NCI-H526 treated with DMSO at 0.1 percent for 48 hours (cell line): ENCODE data around the gene PPM1F.
"Not testable (repeated sequence)": the region's sequence is repeated elsewhere in the genome, so short reads cannot be mapped to it uniquely, and the experiment has no call there.

Experiments used
- DNase-seq: peaks from one replicate; lab custom pipeline; 2025; lab: John Stamatoyannopoulos, UW

The PPM1F gene

DNA sequence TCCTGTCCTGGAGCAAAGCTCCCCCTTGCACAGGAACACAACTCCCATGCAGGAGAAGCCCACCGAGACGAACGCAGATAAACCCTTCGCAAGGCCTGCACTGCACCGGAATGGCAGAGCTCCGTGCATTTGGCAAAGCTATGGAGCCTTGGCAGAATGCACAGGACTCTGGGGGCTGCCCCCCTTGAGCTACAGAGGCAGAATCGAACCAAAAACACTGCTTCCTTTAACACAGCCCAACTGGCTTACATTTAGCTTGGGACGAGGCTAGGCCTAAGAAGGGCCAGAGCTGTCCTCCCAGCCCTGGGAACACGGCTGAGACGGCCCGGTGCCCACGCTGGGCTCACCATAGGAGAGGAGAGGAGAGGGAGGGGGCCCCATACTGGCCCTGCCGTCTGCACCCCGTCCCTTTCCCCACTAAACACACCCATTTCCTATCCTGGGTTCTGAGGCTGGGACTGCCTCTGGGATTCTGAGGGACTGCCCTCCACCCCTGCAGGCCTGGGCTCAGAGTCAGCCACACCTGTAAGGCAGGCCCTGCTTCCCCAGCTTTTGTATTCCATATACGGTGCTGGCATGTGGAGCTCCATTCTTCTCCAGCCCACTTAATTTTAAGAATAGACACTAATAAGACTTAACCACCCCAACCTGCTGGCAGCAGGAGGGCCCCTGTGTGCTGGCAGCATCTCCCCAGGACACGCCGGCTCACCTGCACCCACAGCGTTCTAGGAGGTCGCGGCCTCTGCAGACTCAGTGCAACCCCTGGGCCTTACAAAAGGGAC lies 32.9 kb downstream of the PPM1F start:
- DNase-seq = no peak

DNA sequence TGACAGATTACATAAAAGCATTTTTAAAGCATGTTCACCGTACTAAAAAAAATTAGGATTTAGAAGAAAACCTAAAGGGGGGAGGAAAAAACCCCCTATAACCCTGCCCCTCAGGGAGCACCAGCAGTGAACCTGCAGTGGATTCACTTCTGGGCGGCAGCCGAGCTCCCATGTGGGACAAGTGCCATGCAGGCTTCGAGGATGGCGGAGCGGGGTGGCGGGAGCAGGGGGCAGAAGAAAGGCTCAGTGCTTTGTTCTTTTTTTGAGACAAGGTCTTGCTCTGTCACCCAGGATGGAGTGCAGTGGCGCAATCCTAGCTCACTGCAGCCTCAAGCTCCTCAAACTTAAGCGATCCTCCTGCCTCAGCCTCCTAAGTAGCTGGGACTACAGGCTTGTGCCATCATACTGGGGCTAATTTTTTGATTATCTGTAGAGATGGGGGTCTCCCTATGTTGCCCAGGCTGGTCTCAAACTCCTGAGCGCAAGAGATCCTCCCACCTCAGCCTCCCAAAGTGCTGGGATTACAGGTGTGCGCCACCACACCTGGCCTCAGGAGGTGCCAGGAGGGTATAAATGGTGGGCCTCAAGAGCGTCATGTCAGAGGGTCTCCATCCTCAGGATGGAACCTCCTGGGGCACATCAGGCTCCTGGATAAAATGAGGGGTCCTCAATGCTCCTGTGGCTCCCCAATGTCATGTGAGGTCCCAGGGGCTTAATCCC lies 34.0 kb downstream of the PPM1F start:
- DNase-seq = no peak

GRCh38 chr22:21917959-21918261 lies 34.7 kb downstream of the PPM1F start:
- no peak for DNase-seq

- no peak for DNase-seq
Observed at GRCh38 chr22:21917181-21917958, 35.3 kb downstream of the PPM1F start.

DNA sequence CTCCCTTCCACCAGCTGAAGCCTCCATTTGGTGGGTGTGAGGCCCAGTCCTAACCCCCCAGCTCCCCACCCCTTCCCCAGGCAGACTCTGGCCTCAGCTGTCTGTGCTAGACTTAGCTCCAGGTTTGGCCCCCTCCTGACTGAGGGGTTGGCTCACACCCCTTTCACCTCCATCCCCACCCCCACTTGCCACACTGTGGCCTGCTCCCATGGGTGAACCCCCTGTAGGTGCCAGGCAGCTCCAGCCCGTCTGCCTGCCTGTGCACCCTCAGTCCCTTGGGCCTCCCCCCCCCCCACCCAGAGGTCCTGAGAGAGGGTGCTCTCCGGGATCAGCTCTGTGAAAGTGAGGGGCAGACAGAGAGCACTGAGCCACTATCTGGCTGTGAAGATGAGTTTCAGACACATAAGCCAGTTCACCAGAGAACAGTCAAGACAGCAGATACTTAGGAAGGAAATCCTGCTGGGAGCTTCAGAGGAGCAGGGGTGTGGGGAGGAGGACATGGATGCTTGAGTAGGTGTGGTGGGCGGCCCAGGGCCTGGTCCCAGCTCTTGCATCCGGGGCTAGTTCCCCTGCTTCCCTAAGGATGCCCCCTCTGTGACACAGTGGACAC lies 36.2 kb downstream of the PPM1F start:
- DNase-seq = no peak

GRCh38 chr22:21915624-21916308 lies 36.9 kb downstream of the PPM1F start:
- no peak for DNase-seq

GRCh38 chr22:21914033-21914642 lies 38.5 kb downstream of the PPM1F start:
- DNase-seq = not testable (repeated sequence)

- DNase-seq = not testable (repeated sequence)
Observed at GRCh38 chr22:21910367-21910766, 42.3 kb downstream of the PPM1F start.

DNA sequence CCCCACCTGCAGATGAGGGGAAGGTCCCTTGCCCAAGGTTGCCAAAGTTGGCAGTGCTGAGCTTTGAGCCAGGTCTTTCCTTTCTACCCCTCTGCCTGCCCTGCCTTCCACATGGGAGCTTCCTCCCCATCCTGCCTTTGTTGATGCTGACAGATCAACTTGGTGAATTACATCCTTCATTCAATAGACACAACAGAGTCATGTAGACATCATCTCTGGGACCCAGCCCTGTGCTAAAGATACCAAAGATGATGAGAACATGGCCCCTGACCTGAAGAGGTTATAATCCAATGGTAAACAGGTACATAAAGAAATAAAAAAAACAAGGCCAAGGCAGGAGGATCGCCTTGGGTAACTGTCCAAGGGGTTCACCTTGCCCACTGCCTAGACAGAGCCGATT lies 42.8 kb downstream of the PPM1F start:
- DNase-seq = no peak

- DNase-seq = no peak
Observed at GRCh38 chr22:21907638-21908522, 44.8 kb downstream of the PPM1F start.

GRCh38 chr22:21905234-21905633 lies 47.4 kb downstream of the PPM1F start:
- DNase-seq = not testable (repeated sequence)

DNA sequence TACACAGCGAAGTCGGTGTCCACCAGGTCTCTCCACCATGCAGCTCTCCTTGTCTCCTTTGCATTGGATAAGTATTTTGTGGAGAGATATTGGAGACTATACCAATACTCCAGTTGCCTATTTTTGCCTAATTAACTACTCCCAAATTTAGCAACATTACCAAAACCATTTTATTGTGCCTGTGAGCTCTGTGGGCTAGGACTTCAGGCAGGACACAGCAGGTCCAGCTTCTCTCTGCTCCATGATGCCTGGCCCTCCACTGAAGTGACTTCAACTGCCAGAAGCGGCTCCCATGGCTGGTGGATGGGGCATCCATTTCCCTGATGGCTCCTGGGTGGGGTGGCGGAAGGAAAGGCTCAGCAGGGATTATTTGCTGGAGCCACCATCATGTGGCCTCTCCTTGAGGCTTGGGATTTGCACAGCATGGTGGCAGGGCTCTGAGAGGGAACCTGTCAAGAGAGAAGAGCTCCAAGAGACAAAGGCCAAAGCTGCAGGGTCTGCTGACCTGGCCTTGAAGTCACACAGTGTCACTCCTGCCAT lies 48.3 kb downstream of the PPM1F start:
- DNase-seq = no peak

GRCh38 chr22:21903283-21903682 lies 49.4 kb downstream of the PPM1F start:
- no peak for DNase-seq

DNA sequence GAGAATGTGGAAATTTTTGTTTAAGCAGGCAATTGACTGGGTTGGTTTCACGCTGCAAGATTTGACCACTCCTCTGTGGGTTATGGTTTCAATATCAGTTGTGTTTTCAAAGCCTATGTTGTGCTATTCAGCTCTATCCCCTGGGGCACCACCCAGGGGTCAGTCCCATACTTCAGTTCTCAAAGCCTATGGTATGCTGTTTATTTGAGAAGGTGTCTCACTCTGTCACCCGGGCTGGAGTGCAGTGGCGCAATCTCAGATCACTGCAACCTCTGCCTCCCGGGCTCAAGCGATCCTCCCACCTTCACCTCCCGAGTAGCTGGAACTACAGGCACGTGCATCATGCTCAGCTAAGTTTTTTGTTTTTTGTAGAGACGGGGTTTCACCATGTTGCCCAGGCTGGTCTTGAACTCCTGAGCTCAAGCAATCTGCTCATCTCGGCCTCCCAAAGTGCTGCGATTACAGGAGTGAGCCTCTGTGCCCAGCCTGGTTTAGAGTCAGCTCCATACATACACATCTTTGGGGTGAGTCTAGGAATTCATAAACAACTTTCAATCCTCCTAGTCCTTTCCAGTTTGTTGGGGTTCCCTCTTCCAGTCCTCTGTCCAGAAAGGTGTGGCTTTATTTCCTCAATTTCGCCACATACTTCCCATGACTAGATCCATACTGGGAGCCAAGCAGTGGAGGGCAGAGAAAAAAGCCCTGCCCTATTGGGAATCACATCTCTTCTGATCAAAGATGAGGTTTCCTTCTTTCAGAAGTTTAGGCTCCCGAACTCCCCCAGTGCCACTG lies 50.2 kb downstream of the PPM1F start:
- DNase-seq = no peak

DNA sequence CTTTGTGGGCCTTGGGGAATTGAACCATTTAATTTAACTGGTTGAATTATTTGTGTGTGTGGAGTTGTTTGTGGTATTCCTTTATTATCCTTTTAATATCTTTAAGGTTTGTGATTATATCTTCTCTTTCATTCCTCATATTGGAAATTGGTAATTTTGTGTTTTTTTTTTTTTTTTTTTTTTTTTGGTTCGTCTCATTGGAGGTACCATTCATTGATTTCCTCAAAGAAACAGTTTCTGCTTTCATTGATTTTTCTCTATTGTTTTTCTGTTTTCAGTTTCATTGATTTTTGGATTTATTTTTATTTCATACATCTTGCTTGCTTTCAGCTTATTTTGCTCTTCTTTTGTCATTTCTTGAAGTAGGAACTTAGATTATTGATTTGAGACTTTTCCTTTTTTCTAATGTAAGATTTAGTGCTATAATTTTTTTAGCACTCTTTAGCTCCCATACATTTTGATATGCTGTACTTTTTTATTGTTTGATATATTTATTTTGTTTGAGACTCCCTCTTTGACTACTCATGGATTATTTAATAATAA lies 54.2 kb downstream of the PPM1F start:
- no peak for DNase-seq

DNA sequence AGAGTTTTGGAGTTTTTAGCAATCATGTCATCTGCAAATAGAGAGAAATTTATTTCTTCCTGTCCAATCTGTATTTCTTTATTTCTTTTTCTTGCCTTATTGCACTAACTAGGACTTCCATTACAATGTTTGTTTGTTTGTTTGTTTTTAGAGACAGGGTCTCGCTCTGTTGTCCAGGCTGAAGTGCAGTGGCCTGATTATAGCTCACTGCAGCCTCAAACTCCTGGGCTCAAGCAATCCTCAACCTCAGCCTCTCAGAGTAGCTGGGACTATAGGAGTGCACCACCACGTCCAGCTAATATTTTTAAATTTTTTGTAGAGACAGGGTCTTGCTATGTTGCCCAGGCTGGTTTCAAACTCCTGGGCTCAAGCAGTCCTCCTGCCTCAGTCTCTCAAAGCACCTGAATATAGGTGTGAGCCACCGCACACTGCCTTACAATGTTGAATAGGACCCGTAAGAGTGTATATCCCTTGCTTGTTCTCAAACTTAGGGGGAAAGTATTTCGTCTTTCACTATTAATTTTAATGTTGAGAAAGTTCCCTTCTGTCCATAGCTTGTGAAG lies 55.6 kb downstream of the PPM1F start:
- no peak for DNase-seq

DNA sequence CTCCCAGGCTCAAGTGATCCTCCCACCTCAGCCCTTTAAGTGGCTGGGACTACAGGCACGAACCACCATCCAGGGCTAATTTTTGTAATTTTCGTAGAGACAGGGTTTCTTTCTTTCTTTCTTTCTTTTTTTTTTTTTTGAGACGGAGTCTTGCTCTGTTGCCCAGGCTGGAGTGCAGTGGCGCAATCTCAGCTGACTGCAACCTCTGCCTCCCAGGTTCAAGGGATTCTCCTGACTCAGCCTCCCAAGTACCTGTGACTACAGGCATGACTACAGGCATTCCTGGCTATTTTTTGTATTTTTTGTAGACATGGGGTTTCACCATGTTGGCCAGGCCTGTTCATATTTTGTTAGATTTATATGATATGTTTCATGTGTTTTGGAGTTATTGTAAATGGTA lies 56.4 kb downstream of the PPM1F start:
- DNase-seq = not testable (repeated sequence)

DNA sequence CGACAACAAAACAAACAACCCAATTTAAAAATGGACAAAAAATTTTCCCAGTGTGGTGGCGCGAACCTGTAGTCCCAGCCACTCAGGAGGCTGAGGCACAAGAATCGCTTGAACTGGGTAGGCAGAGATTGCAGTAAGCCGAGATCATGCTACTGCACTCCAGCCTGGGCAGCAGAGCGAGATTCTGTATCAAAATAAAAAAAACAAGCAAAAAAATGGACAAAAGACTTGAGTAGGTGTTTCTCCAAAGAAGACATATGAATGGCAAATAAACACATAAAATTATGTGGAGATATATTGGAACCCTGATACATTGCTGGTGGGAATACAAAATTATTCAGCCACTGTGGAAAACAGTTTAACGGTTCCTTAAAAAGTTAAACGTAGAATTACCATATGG lies 57.8 kb downstream of the PPM1F start:
- DNase-seq = no peak
